NT2/D1 (cell line): ENCODE measurements around the gene SDF4.

Source experiments
- SUZ12 ChIP-seq: IDR thresholded peaks from 2 replicates; pipeline ENCODE4 v1.6.1; 2011; ENCODE audit not compliant: insufficient read length, insufficient read depth; ENCODE audit errors: extremely low read depth
- ZNF274 ChIP-seq: IDR thresholded peaks from 2 replicates; pipeline ENCODE4 v1.6.1; 2011; ENCODE audit warnings: mild to moderate bottlenecking, low read depth, low read length

GRCh38 chr1:1217621-1218523 is 13.9 kb downstream of the SDF4 start:
- no peak for TF ChIP-seq ZNF274
- TF ChIP-seq SUZ12, result no peak
